ENCODE measurements around the gene ESAM.

ESAM gene

DNA sequence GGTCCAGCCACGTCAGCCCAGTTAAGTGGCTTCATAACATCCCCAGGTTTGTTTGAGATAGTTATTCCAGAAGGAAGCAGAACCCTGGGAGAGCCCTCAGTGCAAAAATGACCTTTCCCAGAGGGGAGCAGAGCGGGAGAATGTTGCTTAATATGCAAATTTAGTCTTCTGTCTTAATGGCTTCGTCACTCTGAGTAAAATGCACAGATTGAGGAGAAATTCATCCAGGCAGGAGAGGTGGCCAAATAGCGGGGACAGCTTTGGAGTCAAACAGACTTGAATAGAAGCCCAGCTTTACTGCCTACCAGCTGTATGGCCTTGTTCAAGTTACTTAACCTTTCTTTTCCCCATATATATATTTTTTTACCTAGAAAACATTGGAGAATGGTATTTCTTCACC, 34.6 kb downstream of the ESAM start:
- no peak for DNase-seq

DNA sequence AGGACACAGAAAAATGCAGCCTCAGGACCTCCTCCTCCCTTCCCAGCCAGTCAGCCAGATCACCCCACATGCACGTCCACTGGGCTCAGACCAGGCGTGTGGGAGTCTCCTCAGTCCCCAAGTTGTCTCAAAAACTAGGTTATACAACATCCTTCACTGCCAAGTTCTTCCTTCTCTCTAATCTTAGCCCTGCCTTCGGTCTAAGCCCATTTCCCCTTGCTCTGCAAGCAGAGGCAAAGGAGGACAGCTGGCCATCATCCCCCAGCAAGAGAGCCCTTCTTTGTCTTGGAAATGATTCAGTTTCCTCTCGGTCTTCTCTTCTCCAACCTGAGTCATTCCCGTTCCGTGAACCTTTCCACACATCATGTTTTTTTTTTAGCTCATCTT, 36.4 kb downstream of the ESAM start:
- DNase-seq: no peak

DNA sequence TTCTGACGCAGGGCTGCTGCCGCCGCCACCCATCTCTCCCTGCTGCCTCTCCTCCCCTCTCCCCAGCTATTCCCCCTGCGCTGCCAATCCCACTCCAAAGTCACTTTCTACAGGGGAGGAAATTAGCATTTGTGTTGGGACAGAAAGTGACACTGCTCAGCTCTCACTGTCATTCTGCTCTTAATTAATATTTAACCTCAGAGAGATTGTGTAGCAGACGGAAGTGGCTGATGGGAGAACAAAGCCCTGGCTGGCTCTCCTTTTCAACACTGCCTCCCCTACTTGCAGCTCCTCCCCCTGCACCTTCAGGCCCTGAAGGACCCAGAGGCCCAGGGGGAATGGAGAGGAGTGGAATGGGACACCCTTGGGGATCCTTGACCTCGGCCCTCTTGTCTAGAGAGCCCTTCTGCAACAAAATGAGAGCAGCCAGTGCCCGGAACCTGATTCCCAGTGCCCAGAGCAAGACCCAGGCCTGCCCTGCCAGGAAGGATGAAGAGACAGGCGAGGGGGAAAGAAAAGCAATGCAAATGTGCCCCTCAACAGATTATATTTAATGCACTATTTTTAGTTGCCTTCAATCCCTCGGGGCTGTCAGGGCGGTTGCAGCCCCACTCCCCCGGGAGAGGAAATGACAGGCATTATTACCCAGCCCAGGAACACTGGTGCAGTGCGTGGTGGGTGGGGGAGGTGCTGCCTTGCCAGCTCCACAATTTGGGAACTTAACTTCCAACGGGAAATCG, 36.9 kb downstream of the ESAM start:
- DNase-seq: no peak

DNA sequence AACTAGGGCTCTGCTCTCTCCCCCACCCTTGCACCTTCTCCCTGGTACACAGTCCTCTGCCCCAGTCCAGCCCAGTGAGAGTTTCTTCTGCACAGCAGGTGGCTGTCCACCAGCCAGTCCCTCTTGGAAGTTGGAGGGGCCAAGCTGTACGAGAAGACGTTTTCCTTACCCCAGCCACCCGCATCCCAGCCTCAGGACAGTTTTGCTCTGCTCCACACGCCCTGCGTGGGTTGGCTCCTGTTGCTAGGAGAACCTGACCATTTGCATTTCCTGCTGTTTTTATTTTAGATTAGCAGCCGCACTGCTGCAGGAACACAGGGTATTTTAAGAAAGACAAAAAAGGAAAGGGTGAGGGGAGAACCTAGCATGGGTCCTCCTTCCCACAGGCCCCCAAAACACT, 39.9 kb downstream of the ESAM start:
- DNase-seq: no peak

DNA sequence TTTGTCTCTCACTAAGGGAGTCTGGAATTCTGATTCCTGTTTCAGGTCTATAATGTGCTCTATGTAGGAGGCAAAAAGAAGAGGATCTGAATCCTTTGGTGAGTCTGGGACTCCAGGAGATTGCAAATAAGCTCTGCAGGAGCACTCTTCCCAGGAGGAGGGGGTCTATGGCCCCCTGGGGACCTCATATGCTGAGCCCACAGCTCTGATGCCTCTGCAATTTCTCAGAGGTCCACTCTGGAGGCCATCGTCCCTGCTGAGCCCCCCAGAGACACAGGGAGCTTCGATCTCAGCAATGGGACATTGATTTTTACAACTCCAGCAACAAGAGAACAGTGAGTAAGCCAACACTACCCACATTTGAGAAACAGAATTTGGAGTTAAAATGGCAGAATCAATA, 42.6 kb downstream of the ESAM start:
- DNase-seq: no peak

DNA sequence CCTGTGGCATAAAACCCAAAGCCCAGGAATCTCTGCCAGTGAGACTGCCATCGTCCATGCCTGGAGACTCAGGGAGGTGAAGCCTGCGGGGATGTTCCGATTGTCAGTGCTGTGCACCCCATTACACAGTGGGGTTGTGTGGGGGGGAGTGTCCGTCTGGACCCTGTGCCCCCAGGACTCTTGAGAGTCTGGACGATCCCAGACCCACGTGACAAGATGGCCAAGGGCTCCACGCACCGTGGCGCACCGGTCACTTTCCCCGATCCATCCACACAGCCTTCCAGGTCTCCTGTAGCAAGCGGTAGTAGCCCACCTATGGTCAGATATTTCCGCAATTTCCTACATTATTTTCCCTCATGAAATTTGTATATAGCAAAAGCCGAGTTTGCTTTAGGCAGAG, 43.3 kb downstream of the ESAM start:
- no peak for DNase-seq

DNA sequence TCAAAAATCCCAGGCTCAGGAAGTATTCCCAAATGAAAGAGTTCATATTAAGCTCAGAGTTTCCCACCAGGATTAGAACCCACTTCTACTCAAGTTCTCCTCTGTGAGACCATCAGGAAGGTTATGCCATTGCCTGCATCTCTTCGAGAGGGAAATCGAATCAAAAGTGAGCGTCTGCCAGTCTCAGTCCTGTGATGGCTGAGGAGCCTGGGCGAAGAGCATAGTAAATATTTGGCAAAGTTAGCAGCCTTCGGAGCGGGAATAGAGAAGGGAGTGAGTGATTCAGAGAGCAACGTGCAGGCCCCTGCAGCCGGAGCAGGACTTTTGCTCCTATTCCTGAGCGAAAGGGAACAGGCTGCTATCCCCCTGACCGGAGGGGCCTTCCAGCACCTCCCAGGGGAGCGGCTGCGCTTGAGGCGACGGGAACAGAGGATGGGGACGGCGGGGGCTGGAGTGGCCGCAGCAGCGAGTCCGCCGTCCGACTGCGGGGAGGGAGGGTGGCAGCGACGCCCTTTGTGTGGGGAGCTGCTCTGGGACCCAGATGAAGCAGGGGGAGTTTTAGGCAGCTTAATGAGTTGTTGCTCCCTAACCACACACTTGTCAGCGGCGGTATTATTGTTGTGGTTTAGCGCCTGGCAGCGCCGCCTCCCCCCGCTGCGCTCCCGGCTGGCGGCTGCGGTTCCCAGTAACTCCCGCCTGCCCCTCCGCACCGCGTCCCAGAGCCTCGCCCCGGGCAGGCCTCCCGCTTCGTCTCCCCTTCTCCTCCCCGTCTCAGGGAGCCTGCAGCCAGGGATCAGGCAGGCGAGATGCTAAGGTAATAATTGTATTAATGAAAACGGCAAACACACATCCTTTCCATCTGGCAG, 44.1 kb downstream of the ESAM start:
- DNase-seq: no peak

DNA sequence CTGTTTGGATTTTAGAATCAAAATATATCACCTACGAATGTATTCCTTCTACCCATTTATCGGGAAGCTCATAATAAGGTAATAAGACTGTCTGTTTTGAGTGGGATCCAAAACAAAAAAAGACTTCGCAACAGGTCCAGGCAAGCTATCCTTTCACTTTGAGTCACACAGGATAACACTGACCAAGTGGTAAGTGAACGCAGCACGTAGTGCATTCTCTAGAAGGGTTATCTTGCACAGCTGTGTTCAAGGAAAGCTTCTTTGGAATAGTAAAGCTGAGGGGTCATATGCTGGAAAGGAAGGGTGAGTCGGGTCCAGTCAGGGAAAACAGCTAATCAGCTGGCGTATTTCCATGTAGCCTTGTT, 44.7 kb downstream of the ESAM start:
- DNase-seq: no peak

DNA sequence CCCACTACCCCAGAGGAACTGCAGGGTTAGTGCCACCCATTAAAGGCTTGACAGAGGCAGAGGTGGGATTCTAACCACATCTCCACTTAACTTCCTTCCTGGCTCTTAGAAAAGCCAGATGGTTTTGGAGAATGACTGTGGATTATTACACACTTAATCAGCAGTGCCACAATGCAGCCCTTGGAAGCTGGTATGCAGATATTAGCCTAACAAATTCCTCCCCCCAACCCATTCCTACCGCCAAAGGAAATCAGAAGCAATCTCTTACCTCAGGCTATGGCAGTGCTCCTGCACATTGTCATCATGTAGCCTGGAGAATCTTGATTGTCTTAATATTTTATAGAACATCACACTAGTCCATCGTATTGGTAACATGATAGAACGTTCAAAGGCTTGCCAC, 45.5 kb downstream of the ESAM start:
- DNase-seq: no peak

DNA sequence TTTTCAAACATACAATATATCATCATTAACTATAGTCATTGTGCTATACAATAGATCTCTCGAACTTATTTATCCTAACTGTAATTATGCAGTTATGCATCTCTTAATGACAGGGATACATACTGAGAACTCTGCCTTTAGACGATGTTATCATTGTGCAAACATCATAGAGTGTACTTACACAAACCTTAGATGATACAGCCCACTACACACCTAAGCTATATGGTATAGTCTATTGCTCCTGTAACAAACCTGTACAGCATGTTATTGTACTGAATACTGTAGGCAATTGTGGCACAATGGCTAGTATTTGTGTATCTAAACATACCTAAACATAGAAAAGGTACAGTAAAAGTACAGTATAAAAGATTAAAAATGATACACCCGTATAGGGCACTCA, 49.7 kb downstream of the ESAM start:
- no peak for DNase-seq

DNA sequence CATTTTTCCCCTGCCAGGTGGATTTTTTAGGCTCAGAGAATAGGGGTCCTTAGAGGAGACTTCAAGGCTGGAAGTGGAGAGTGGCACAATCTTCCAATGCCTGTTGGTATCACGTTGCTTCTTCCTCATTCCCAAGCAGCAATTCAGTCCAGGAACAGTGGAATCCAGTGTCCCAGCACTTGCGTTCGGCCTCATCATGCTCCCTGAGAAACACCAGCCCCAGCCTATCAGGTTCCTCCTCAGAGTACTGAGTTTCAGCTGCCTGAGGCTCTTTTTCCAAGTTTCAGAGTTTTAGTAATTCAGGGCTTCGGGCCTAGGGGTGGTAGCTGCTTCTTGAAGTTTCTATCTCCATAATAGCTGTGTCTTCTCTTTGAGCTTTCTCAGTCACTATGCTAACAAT, 54.3 kb downstream of the ESAM start:
- no peak for DNase-seq

Data from right hindlimb (tissue), 1 donor.